HL-60 (cell line): ENCODE data around the gene ABCG8.
"Not testable (repeated sequence)": the region's sequence is repeated elsewhere in the genome, so short reads cannot be mapped to it uniquely, and the experiment has no call there.

Experiments
- DNase-seq, 2 experiments: peaks; one replicate each; pipeline ENCODE4 v3.0.0-alpha.2; 2010 to 2020; ENCODE audit warnings: low read depth in 1 of 2, low spot score in 1 of 2
- H3K27ac ChIP-seq: fragments of 250-450 bp; sonication (Bioruptor Pico); replicated peaks from 2 replicates; pipeline ENCODE4 v1.5.1; 2020; ENCODE audit warnings: mild to moderate bottlenecking, moderate library complexity
- H3K27me3 ChIP-seq: fragments of 250-450 bp; sonication (Bioruptor Pico); 2 replicates; pipeline ENCODE4 v1.5.1; 2021; ENCODE audit warnings: mild to moderate bottlenecking, moderate library complexity; ENCODE audit not compliant: insufficient read depth, poor library complexity, severe bottlenecking
- H3K4me3 ChIP-seq: replicated peaks from 2 replicates; pipeline ENCODE4 v1.5.1; 2011; ENCODE audit warnings: mild to moderate bottlenecking, control low read depth, low read length; ENCODE audit not compliant: insufficient read depth
- CTCF ChIP-seq: IDR thresholded peaks from one replicate; pipeline ENCODE4 v1.5.1; 2011; ENCODE audit warnings: low read length, control low read depth, inconsistent platforms; ENCODE audit not compliant: insufficient read depth
- GABPA ChIP-seq: IDR thresholded peaks from 2 replicates; pipeline ENCODE4 v1.6.1; 2012; ENCODE audit warnings: low read depth
- POLR2AphosphoS5 ChIP-seq: IDR thresholded peaks from 2 replicates; pipeline ENCODE4 v1.6.1; 2012; ENCODE audit warnings: low read depth
- REST ChIP-seq: IDR thresholded peaks from 2 replicates; pipeline ENCODE4 v1.6.1; 2012; ENCODE audit warnings: low read depth; ENCODE audit not compliant: insufficient replicate concordance
- SPI1 ChIP-seq: IDR thresholded peaks from 2 replicates; pipeline ENCODE4 v1.6.1; 2012; ENCODE audit warnings: low read depth, mild to moderate bottlenecking, borderline replicate concordance

The ABCG8 gene

DNA sequence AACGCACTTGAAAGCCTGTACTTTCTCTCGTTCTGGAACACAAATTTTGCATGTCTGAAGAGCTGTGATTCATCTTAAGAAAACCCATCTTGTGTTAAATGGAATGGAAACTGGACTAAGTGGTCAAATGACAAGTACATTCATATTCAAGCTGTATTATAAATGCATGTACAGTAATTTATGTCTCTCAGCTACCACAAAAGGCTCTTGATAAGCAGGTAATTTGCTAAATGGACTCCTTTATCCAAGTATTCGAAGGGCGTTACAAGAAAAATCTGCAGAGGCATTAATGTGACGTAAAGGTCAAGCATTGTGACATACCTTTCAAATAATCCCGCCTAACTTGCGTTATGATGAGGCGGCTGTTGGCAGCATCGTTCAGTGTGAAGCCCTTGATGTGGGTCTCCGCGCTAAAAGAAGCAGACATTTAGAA, 66.6 kb downstream of the ABCG8 start:
- no peaks in the 10 kb centered on the region for H3K27me3 ChIP-seq
- H3K27ac ChIP-seq = no peak overlapping the region
- DNase-seq = no peak
- H3K4me3 ChIP-seq = no peak overlapping the region
- TF ChIP-seq CTCF = no peak
- no peak for TF ChIP-seq GABPA
- no peak for TF ChIP-seq POLR2AphosphoS5
- TF ChIP-seq SPI1 = no peak
- TF ChIP-seq REST = no peak

DNA sequence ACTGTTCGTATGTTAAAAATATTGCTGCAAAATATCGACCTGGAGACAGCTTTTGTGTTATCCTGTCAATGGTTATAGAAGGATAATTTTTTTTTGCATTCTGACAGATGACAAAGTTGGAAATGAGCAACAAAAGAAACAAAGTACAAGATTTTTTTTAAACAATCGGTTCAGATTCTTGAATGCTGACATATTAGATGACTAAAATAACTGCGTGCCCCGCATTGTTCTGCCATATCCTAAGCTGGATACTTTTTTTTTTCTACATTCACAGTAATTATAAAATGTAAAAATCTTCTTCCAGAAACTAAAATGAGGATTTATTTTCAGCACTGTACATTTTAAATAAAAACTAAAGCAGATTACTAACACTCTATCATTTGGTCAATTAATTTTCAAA, 67.1 kb downstream of the ABCG8 start:
- Histone ChIP-seq H3K27me3 (no peaks in the 10 kb centered on the region), H3K4me3 (no peak overlapping the region), H3K27ac (no peak overlapping the region)
- no peak for DNase-seq
- TF ChIP-seq SPI1 = no peak
- no peak for TF ChIP-seq POLR2AphosphoS5
- TF ChIP-seq GABPA = no peak
- TF ChIP-seq CTCF = no peak
- TF ChIP-seq REST = no peak

DNA sequence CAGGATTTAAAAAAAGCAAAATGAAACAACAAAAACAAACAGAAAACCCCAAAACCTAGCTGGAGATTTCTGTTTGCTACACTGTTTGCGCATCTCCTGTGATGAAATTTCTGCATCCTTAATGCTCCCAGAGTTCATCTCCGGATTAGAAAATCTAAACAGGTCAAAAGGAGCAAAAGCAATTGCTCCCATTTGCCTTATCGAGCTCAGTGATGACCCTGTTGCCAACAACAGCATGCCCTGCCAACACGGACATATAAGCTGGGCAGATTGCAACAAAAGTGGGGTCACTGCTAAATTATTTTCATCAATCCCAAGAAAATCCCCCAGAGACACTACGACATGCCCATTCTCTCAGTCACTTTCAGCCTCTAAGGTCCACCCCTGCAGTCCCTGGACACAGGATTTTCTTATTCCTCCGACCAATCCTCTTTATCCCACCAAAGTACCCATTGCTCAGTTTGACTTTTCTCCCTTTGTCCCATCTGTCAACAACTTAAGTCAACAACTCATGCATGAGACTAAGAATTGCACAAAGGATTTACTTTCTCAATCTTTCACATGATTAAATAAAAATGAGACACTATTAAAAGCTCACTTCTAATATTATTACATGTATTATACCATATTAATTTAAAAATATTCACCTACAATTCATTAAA, 67.8 kb downstream of the ABCG8 start:
- no peak for DNase-seq
- no peak overlapping the region for H3K4me3 ChIP-seq
- TF ChIP-seq POLR2AphosphoS5 (no peak), REST (no peak), GABPA (no peak), CTCF (no peak), SPI1 (no peak)
- H3K27ac ChIP-seq = no peak overlapping the region
- no peaks in the 10 kb centered on the region for H3K27me3 ChIP-seq

DNA sequence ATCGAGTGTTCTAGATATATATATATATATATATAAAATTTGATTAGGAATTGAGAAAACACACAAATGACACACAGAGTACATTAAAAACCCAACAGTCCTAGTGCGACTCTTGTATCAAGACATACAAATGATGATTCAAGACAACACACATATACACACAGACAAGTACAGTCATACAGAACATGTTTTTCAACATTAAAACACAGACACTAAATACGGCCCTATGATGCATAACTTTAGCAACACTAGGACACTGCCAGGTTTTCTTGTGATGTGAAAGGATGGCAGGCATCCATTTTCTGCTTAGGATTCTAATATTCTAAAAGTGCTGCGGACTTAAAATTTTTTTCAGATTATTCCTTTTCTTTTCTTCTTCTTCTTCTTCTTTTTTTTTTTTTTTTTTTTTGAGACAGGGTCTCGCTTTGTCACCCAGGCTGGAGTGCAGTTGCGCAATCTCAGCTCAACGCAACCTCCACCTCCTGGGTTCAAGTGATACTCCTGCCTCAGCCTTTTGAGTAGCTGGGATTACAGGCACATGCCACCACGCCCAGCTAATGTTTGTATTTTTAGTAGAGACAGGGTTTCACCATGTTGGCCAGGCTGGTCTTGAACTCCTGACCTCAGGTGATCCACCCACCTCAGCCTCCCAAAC, 72.5 kb downstream of the ABCG8 start:
- H3K27me3 ChIP-seq, H3K27ac ChIP-seq, DNase-seq, H3K4me3 ChIP-seq: not testable (repeated sequence)
